ENCODE measurements around the gene TMEM86B. TPM values are rescaled to one million over a fixed set of nuclear protein-coding genes. Genes with fewer than 3 reads are reported as not detected.
A peak's percentile ranks its signal among the peaks of the same experiment; 100 is the strongest.

TMEM86B gene
- polyA plus RNA-seq, 1 of the 3 experiments (the other 2 are of a cell fraction) = 3.0 TPM

DNA sequence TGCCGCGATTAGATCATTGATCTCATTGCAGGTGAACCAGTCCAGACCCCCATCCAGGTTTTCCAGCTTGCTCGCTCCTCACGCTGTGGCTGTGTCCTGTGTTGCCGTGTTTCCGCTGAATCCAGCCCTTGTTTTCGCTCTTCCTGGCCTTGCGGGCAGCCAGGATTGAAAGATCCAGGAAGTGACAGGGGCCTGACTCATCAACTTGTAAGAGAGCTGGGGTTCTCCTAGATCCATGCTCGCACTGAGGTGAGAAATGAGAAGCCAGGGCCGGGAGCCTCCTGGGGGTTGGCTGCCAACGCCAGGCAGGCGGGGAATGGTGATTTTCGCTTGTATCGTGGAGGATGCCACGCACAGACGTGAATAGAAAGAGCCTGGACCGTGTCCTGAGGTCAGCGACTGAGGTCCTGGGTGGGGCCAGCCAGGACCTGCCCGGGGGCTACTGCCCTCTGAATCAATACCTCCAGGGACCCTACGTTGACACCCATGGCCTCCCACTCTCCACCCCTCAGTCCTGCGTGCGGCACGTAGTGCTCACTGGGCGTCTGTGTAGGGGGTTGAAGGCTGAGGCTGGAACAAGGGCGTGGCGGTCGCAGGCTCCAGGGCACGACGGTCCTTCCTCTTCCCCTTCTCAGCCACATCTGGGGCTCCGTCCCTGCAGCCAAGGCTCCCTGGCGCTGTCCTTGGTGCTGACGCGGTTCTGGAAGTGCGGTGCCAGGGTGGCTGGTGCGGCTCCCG lies 11.9 kb downstream of the TMEM86B start:
- Histone ChIP-seq H3K27ac (ENCODE audit: low read depth in 2 of 2, low read length in 1 of 2) (peak overlapping the region; percentile 83 to 88), H3K27me3 (ENCODE audit: insufficient read depth) (no peaks in the 10 kb centered on the region), H3K4me3 (ENCODE audit: low read depth in 2 of 2, low read length in 1 of 2) (peak overlapping the region; percentile 59 to 66), H3K4me2 (peak overlapping the region; percentile 84), H3K9ac (peak overlapping the region; percentile 22; the same call in 1 of the 2 replicates), H3K36me3 (replicated peaks in 1 of 2; ENCODE audit: control insufficient read depth in 1 of 2, insufficient read depth in 2 of 2, low read length in 1 of 2) (no peaks in the 10 kb centered on the region), H4K20me1 (ENCODE audit: insufficient read depth) (no peaks in the 10 kb centered on the region), H3F3A (replicated peaks; ENCODE audit: insufficient read depth) (peaks cover 13% of the 10 kb centered on the region), H3K9me2 (no peaks in the 10 kb centered on the region), H2AFZ (ENCODE audit: low read depth) (no peak overlapping the region), H3K9me3 (no peaks in the 10 kb centered on the region), H3K79me2 (ENCODE audit: insufficient read depth) (no peaks in the 10 kb centered on the region), H3K4me1 (ENCODE audit: control insufficient read depth in 1 of 2, insufficient read depth in 2 of 2, low read depth in 1 of 2, low read length in 1 of 2) (peaks cover 0 to 5% of the 10 kb centered on the region in 2 experiments; a peak in 1 of 4 replicates)
- CTCF ChIA-PET = interaction anchor here (1.0 to 1.9 kb wide), 5 partner anchors 37 to 75 kb away, joined by 3 to 6 read pairs (median 4); partner anchors contain the start of gene SYT5
- peak; percentile 91 for DNase-seq
- POLR2A ChIA-PET = interaction anchor here (0.7 to 1.9 kb wide), 8 partner anchors 11 to 191 kb away, joined by 3 to 17 read pairs (median 3); partner anchors contain the start of genes KMT5C, PPP6R1, SYT5 and TMEM86B
- under 1% methylated on average over 24 of the region's 36 CpGs for WGBS (ENCODE audit: low lambda C conversion rate)
- TF ChIP-seq ELF1 (IDR thresholded peaks at IDR 0.05) (peak; percentile 96), SMC3 (IDR thresholded peaks at IDR 0.05; ENCODE audit: low read depth, low read length) (peak; percentile 35; the same call in 1 of the 2 replicates), NFIC (IDR thresholded peaks at IDR 0.05; ENCODE audit: borderline replicate concordance) (peak; percentile 84), IRF3 (IDR thresholded peaks at IDR 0.05; ENCODE audit: low read depth, low read length) (no peak), MEF2A (IDR thresholded peaks at IDR 0.05; ENCODE audit: borderline replicate concordance, low read depth) (peak; percentile 71; the same call in 1 of the 2 replicates), EZH2phosphoT487 (IDR thresholded peaks at IDR 0.05; ENCODE audit: borderline replicate concordance, low read depth) (no peak), MAX (IDR thresholded peaks at IDR 0.05; ENCODE audit: low read depth) (peak; percentile 92), CHD2 (IDR thresholded peaks at IDR 0.05; ENCODE audit: low read length, partially characterized antibody) (peak; percentile 88), TCF12 (IDR thresholded peaks at IDR 0.05) (peak; percentile 82), MXI1 (IDR thresholded peaks at IDR 0.05; ENCODE audit: low read depth, low read length) (peak; percentile 95), FOXJ3 (CRISPR knock-in tag; IDR thresholded peaks at IDR 0.05) (peak; percentile 88), POLR2AphosphoS5 (IDR thresholded peaks at IDR 0.05; ENCODE audit: low read depth, low read length) (peak; percentile 76), YY1 (IDR thresholded peaks at IDR 0.05; ENCODE audit: low read depth) (peak; percentile 79; the same call in 1 of the 2 replicates), FOSL2 (IDR thresholded peaks at IDR 0.05; ENCODE audit: borderline replicate concordance, low read depth) (peak; percentile 99), CTCF (IDR thresholded peaks at IDR 0.05) (no peak), SIN3A (IDR thresholded peaks at IDR 0.05; ENCODE audit: borderline replicate concordance, low read depth, low read length) (peak; percentile 96), JUND (IDR thresholded peaks at IDR 0.05) (peak; percentile 100), EP300 (IDR thresholded peaks at IDR 0.05; ENCODE audit: borderline replicate concordance in 1 of 2, low read depth in 1 of 2, low read length in 1 of 2) (peak; percentile 64 to 81; a peak in 3 of 4 replicates), USF1 (IDR thresholded peaks at IDR 0.05; ENCODE audit: borderline replicate concordance, low read depth) (no peak), GATA2 (CRISPR knock-in tag; IDR thresholded peaks at IDR 0.05) (peak; percentile 67)
- TF ChIP-seq, protein P1, sequence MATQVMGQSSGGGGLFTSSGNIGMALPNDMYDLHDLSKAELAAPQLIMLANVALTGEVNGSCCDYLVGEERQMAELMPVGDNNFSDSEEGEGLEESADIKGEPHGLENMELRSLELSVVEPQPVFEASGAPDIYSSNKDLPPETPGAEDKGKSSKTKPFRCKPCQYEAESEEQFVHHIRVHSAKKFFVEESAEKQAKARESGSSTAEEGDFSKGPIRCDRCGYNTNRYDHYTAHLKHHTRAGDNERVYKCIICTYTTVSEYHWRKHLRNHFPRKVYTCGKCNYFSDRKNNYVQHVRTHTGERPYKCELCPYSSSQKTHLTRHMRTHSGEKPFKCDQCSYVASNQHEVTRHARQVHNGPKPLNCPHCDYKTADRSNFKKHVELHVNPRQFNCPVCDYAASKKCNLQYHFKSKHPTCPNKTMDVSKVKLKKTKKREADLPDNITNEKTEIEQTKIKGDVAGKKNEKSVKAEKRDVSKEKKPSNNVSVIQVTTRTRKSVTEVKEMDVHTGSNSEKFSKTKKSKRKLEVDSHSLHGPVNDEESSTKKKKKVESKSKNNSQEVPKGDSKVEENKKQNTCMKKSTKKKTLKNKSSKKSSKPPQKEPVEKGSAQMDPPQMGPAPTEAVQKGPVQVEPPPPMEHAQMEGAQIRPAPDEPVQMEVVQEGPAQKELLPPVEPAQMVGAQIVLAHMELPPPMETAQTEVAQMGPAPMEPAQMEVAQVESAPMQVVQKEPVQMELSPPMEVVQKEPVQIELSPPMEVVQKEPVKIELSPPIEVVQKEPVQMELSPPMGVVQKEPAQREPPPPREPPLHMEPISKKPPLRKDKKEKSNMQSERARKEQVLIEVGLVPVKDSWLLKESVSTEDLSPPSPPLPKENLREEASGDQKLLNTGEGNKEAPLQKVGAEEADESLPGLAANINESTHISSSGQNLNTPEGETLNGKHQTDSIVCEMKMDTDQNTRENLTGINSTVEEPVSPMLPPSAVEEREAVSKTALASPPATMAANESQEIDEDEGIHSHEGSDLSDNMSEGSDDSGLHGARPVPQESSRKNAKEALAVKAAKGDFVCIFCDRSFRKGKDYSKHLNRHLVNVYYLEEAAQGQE (IDR thresholded peaks at IDR 0.05; ENCODE audit: low read depth, low read length) = peak; percentile 99
- TF ChIP-seq, protein P2, sequence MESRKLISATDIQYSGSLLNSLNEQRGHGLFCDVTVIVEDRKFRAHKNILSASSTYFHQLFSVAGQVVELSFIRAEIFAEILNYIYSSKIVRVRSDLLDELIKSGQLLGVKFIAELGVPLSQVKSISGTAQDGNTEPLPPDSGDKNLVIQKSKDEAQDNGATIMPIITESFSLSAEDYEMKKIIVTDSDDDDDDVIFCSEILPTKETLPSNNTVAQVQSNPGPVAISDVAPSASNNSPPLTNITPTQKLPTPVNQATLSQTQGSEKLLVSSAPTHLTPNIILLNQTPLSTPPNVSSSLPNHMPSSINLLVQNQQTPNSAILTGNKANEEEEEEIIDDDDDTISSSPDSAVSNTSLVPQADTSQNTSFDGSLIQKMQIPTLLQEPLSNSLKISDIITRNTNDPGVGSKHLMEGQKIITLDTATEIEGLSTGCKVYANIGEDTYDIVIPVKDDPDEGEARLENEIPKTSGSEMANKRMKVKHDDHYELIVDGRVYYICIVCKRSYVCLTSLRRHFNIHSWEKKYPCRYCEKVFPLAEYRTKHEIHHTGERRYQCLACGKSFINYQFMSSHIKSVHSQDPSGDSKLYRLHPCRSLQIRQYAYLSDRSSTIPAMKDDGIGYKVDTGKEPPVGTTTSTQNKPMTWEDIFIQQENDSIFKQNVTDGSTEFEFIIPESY (IDR thresholded peaks at IDR 0.05; ENCODE audit: borderline replicate concordance, low read depth) = peak; percentile 56; the same call in 1 of the 2 replicates
